Fibroblast of lung (primary cell): ENCODE results near the gene ELFN1.

Experiments used
- EZH2 ChIP-seq: IDR thresholded peaks from 2 replicates; pipeline ENCODE4 v1.5.1; 2012; ENCODE audit warnings: low read length, control low read depth, mild to moderate bottlenecking; ENCODE audit errors: missing control alignments
- TF ChIP-seq, protein P1 (sequence below), 2 donors: IDR thresholded peaks in 1 of 2; conservative IDR thresholded peaks in 1 of 2; 1 replicate in 1 of 2; 2 replicates in 1 of 2; pipeline ENCODE4 v1.5.1; 2011 to 2012; ENCODE audit warnings: low read length in 2 of 2, control low read depth in 1 of 2, inconsistent platforms in 1 of 2, low read depth in 1 of 2, mild to moderate bottlenecking in 1 of 2

DNA sequence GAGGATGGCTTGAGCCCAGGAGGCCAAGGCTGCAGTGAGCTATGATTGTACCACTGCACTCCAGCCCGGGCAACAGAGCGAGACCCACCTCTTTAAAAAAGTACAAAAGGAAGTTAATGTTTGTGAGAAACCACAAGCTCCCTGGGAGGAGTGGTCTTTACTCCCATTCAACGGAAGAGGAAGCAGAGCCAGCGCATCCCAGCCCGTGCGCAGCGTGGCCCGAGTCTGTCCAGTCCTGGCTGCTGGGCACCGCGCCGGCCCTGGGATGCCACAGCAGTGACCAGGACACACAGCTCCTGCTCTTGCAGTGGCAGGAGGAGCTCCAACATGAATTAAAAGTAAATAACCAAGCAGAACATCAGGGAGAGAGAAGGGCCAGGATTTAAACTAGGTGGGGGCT lies 68.4 kb downstream of the ELFN1 start:
- TF ChIP-seq, protein P1, sequence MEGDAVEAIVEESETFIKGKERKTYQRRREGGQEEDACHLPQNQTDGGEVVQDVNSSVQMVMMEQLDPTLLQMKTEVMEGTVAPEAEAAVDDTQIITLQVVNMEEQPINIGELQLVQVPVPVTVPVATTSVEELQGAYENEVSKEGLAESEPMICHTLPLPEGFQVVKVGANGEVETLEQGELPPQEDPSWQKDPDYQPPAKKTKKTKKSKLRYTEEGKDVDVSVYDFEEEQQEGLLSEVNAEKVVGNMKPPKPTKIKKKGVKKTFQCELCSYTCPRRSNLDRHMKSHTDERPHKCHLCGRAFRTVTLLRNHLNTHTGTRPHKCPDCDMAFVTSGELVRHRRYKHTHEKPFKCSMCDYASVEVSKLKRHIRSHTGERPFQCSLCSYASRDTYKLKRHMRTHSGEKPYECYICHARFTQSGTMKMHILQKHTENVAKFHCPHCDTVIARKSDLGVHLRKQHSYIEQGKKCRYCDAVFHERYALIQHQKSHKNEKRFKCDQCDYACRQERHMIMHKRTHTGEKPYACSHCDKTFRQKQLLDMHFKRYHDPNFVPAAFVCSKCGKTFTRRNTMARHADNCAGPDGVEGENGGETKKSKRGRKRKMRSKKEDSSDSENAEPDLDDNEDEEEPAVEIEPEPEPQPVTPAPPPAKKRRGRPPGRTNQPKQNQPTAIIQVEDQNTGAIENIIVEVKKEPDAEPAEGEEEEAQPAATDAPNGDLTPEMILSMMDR (conservative IDR thresholded peaks at IDR 0.05 in 1 of 2, IDR thresholded peaks at IDR 0.05 in 1 of 2; ENCODE audit: low read depth in 1 of 2, low read length in 2 of 2), result no peak
- TF ChIP-seq EZH2, result no peak
